ENCODE measurements around the gene MYBPH.

MYBPH gene

DNA sequence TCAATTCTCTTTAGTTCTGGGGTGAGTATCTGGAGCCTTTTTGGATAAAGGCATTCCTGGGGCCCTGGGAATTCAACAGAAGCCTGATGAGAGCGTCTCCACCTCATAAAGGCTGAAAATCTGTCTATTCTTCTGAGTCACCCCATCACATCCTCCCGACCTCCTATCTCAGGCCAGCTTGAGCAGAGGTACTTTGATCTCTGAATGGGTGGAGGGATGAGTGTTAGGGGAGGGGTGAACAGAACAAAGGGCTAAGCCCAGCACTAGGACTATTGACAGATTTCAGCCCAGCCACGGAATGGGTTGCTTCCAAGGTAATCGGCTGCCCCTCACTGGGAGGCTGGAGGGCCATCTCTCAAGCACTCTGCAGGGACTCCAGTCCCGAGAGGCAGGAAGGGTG, 2.5 kb upstream of the MYBPH start:
- no peak for DNase-seq

- DNase-seq, result peak; percentile 48
Observed at GRCh38 chr1:203177470-203178039, 1.9 kb upstream of the MYBPH start.

GRCh38 chr1:203177036-203177405, 1.4 kb upstream of the MYBPH start:
- DNase-seq, result no peak

DNA sequence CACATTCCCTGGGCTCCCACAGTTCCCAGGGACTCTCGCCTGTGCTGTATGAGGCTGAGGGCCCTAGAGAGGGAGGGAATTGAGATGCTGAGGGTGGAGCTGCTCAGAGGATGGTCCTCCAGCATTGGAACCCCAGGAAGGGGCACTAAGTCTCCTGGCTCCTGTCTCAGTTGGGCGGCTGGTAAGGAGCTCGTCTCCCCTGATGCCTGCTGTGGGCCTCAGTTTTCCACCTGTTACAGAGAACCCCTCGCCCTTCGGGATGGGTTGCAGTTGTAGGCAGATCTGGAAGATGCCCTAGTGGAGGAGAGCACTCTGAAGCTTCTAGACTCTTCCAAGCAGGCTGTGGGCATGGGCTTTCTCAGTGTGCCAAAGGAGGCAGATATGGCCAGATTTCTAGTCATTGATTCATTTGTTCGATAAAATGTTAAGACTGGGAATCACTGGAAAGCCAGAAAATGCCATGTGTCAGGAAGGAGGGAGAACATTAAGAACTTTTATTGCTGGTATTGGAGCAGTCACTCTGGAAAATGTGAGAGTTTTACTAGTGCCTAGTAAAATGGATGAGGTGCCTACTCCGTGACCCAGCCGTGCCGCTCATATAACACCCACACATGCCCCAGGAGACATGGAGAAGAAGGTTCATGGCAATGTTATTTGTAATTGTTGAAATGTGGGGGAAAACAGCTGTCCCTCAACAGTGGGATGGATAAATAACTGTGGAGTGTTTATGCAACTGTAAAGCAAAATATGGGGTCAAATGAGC, 828 bp upstream of the MYBPH start:
- no peak for DNase-seq

GRCh38 chr1:203175827-203176241, 208 bp upstream of the MYBPH start:
- no peak for DNase-seq

GRCh38 chr1:203174324-203174985, 1.2 kb downstream of the MYBPH start:
- no peak for DNase-seq

DNA sequence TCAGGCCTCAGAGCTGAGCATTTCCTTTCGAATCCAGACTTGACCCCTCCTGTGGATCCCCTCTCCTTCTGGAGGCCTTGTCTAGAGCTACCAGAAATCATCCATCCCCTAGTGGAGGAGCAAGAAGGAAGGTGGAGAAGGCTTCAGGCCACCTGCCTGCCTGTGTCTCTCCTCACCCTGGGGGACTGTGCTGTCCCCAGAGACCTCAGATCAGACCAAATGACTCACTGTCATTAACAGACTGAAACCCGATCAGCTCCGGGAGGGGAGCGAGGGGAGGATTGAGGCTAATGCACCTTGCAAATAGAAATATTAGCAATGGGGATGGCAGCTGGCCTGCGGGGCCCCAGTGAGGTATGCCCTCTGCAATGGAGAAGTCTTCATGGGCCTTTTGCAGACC, 2.1 kb downstream of the MYBPH start:
- no peak for DNase-seq

DNA sequence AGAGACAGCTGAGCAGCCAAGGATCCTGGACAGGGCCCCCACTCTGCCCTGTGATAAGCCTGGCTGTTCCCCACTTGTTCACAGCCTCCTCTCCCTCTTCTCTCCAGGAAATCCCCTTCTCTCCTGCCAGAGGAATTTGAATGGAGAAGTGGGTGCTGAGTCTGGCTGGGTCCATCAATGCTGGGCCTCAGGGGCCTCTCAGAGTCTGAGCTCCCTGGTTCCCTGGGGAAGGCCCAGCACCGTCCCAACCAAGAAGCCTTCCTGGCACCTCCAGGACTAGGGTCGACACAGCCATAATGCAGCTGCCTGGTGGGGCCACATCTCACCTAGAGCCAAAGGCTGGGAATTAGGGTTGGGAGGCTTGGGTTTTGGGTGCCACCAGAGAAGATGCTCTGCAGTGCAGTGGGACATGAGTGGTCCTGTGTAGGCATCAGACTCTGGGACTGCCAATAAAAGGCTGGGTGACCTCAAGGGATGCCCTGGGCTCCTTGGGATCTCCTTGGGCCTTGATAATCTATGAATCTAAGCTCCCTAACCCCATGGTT, 2.5 kb downstream of the MYBPH start:
- DNase-seq, result no peak

- DNase-seq, result peak; percentile 41
Observed at GRCh38 chr1:203172184-203173010, 3.2 kb downstream of the MYBPH start.

DNA sequence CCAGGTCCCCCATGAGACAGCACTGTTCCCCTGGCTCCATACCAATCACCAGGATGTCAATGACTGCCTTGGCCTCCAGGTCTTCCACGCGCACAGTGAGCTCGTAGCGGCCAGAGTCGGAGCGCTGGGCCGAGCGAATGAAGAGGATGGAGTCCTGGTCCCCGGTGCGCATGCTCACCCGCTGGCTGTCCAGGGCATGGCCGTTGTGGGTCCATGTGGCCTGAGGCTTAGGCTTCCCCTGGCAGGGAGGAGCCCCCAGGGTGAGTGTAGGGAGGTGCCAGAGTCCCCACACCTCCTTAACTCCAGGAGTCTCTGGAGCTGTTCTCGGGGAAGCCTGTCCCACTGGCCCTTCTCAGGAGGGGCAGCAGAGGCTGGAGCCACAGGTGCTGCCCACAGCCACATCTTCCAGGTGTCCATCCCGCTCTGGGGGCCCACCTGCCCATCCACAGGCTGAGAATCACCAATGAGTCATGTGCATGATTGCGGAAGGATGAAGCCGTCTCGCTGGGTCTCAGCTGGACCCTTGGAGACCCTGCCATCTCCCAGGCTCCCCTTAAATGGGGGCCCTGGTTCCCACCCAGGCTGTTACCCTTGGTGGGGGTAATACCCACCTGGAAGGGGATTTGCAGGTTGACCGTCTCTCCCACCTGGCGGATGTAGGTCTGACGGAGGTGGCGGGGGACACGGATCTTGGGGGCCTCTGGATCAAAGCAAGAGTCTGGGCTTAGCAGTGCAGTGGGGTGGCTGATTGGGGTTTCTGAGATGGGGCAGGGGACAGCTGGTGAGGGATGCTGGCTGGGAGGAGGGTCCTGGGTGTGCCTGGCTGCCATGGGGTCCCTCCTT, 4.1 kb downstream of the MYBPH start:
- DNase-seq, result no peak

GRCh38 chr1:203170625-203171330, 4.8 kb downstream of the MYBPH start:
- DNase-seq, result peak; percentile 38

GRCh38 chr1:203169770-203170520, 5.7 kb downstream of the MYBPH start:
- no peak for DNase-seq

GRCh38 chr1:203168991-203169390, 6.6 kb downstream of the MYBPH start:
- no peak for DNase-seq

GRCh38 chr1:203168256-203168786, 7.3 kb downstream of the MYBPH start:
- no peak for DNase-seq

GRCh38 chr1:203167913-203168200, 7.8 kb downstream of the MYBPH start:
- no peak for DNase-seq

GRCh38 chr1:203167026-203167912, 8.4 kb downstream of the MYBPH start:
- peak; percentile 35 for DNase-seq

DNA sequence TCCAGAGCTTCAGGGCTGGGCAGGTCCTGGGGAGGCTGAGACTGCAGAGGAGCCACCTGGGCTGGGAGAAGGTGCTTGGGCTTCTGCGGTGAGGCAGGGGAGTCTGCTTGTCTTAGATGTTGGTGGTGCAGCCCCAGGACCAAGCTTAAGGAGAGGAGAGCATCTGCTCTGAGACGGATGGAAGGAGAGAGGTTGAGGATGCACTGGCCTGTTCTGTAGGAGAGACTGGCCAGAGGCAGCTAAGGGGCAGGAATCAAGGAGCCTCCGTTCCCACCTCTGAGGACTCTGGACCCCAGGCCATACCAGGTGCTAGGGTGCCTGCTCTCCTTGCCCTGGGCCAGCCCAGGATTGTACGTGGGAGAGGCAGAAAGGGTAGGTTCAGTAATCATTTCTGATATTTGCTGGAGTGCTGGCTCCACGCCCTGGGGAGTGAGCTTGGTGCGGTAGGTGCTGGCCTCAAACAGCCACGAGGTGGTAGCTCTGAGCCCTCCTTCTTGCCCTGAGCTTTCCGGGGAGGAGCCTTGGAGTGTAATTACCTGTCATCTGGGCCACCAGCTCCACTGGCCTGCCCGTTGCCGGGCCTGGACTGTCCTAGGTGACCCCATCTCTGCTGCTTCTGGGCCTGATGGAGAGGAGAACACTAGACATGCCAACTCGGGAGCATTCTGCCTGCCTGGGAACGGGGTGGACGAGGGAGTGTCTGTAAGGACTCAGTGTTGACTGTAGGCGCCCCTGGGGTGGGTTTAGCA, 9.3 kb downstream of the MYBPH start:
- DNase-seq, result peak; percentile 35

- DNase-seq, result no peak
Observed at GRCh38 chr1:203165800-203166161, 9.8 kb downstream of the MYBPH start.
